ENCODE results near the gene ABCC8.

Gene ABCC8

GRCh38 chr11:17413414-17414316, 63.0 kb downstream of the ABCC8 start:
- 87% methylated on average over 15 of the region's 15 CpGs for WGBS
- H3K27ac ChIP-seq (ENCODE audit: low read depth, low read length), result no peak overlapping the region
- no peaks in the 10 kb centered on the region for H3K9me3 ChIP-seq (ENCODE audit: insufficient read depth, low read depth, low read length)
- H3K9ac ChIP-seq (ENCODE audit: low read depth, low read length), result no peak overlapping the region
- H3K27me3 ChIP-seq (ENCODE audit: insufficient read depth, low read length), result no peaks in the 10 kb centered on the region
- peaks cover 5% of the 10 kb centered on the region for H3K4me1 ChIP-seq (ENCODE audit: insufficient read depth, low read length)
- no peak overlapping the region for H3K4me3 ChIP-seq (ENCODE audit: low read length)
- H3K36me3 ChIP-seq (ENCODE audit: insufficient read depth, low read length), result no peaks in the 10 kb centered on the region

DNA sequence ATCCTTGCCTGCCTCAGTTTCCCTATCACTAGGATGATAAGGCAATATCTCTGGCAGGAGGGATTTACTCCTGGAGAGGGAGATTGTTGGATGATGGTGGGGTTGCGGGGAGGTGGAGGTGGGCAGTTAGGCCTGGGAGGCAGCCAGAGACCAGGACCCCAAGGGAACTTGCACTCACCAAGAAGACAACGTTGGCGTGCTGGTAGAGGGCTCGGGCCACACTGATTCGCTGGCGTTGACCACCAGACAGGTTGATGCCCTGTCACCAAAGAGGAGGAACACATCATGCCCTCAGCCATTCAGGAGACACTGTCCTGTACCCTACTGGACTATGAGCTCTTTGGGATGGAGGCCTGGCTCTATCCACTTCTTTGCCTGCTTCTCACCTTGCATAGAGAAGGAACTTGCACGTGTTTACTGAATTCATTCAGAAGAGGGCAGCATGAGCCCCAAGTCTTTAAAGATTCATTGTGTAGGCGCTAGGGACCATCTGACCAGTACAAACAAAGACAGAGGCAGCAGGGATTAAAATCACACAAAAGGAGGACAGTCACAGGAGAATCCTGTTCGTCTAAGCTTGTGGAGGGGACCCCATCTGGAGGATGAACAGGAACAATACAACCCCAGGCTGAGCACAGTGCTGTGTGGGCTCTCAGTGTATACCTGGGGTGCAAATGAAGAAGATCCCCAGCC, 64.0 kb downstream of the ABCC8 start:
- H3K9ac ChIP-seq (ENCODE audit: low read depth, low read length), result no peak overlapping the region
- WGBS, result 71% methylated on average over 9 of the region's 9 CpGs
- H3K36me3 ChIP-seq (ENCODE audit: insufficient read depth, low read length), result no peaks in the 10 kb centered on the region
- no peaks in the 10 kb centered on the region for H3K27me3 ChIP-seq (ENCODE audit: insufficient read depth, low read length)
- peaks cover 5% of the 10 kb centered on the region for H3K4me1 ChIP-seq (ENCODE audit: insufficient read depth, low read length)
- no peaks in the 10 kb centered on the region for H3K9me3 ChIP-seq (ENCODE audit: insufficient read depth, low read depth, low read length)
- no peak overlapping the region for H3K27ac ChIP-seq (ENCODE audit: low read depth, low read length)
- no peak overlapping the region for H3K4me3 ChIP-seq (ENCODE audit: low read length)

- H3K9me3 ChIP-seq (ENCODE audit: insufficient read depth, low read depth, low read length), result no peaks in the 10 kb centered on the region
- WGBS, result 85% methylated on average over 6 of the region's 6 CpGs
- no peak overlapping the region for H3K9ac ChIP-seq (ENCODE audit: low read depth, low read length)
- H3K27me3 ChIP-seq (ENCODE audit: insufficient read depth, low read length), result no peaks in the 10 kb centered on the region
- peaks cover 5% of the 10 kb centered on the region for H3K4me1 ChIP-seq (ENCODE audit: insufficient read depth, low read length)
- no peak overlapping the region for H3K4me3 ChIP-seq (ENCODE audit: low read length)
- H3K27ac ChIP-seq (ENCODE audit: low read depth, low read length), result no peak overlapping the region
- H3K36me3 ChIP-seq (ENCODE audit: insufficient read depth, low read length), result no peaks in the 10 kb centered on the region
Measured at GRCh38 chr11:17411418-17411817, 65.2 kb downstream of the ABCC8 start.

DNA sequence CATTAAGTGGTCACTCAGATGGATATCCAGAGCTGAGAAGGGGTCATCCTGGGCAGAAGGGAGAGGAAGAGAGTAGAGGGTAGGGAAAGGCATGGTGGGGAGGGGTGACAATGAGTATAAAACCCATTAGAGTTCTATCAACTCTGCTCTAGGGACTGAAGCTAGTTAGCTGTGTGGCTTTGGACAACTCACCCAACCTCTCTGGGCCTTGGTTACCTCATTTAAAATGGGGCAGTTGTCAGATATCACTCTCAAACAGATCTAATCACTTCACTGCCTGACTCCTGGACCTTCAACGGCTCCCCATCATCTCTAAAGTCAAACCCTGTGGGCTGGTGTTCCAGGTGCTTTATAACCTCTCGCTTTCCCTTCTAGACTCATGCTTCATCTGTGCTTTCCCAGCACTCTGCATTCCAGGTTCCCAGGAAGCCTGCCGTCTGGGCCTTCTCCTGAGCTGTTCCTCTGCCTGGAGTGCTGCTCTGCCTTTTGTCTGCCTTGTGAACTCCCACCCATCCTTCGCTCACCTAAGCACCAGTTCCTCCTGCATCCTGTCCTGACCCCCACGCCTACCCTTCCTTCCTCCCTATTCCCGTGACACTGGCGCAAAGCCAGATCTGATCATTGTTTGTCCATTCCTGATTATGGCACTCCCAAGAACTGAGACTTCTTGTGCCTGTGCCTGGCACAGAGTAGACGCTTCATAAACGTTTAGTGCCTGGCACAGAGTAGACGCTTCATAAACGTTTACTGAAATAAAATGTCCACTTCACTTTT, 65.9 kb downstream of the ABCC8 start:
- no peak overlapping the region for H3K27ac ChIP-seq (ENCODE audit: low read depth, low read length)
- H3K27me3 ChIP-seq (ENCODE audit: insufficient read depth, low read length), result no peaks in the 10 kb centered on the region
- H3K4me3 ChIP-seq (ENCODE audit: low read length), result no peak overlapping the region
- no peak overlapping the region for H3K9ac ChIP-seq (ENCODE audit: low read depth, low read length)
- no peaks in the 10 kb centered on the region for H3K9me3 ChIP-seq (ENCODE audit: insufficient read depth, low read depth, low read length)
- peaks cover 7% of the 10 kb centered on the region for H3K4me1 ChIP-seq (ENCODE audit: insufficient read depth, low read length)
- 89% methylated on average over 11 of the region's 11 CpGs for WGBS
- H3K36me3 ChIP-seq (ENCODE audit: insufficient read depth, low read length), result no peaks in the 10 kb centered on the region

DNA sequence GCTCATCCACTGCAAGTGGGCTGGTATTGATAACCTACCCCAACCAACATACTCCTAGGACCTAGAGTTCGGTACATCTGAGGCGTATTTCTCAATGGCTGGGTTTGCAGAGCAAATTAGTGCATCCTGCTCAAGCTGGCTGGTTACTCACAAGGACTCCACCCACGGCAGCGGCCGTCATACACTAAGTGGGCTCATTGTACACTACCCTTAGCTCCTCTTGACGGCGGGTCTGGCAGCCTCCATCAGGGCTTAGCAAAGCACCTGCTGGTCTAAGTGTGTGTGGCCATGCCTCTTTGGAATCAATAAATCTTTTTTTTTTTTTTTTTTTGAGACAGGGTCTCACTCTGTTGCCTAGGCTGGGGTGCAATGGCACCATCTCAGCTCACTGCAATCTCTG, 68.0 kb downstream of the ABCC8 start:
- WGBS, result 96% methylated on average over 7 of the region's 7 CpGs
- no peak overlapping the region for H3K9ac ChIP-seq (ENCODE audit: low read depth, low read length)
- no peaks in the 10 kb centered on the region for H3K36me3 ChIP-seq (ENCODE audit: insufficient read depth, low read length)
- H3K27me3 ChIP-seq (ENCODE audit: insufficient read depth, low read length), result no peaks in the 10 kb centered on the region
- H3K4me3 ChIP-seq (ENCODE audit: low read length), result no peak overlapping the region
- peaks cover 12% of the 10 kb centered on the region for H3K4me1 ChIP-seq (ENCODE audit: insufficient read depth, low read length)
- H3K9me3 ChIP-seq (ENCODE audit: insufficient read depth, low read depth, low read length), result no peaks in the 10 kb centered on the region
- no peak overlapping the region for H3K27ac ChIP-seq (ENCODE audit: low read depth, low read length)

- Histone ChIP-seq H3K27ac (ENCODE audit: low read depth, low read length) (no peak overlapping the region), H3K27me3 (ENCODE audit: insufficient read depth, low read length) (no peaks in the 10 kb centered on the region), H3K9ac (ENCODE audit: low read depth, low read length) (no peak overlapping the region), H3K36me3 (ENCODE audit: insufficient read depth, low read length) (no peaks in the 10 kb centered on the region), H3K4me1 (ENCODE audit: insufficient read depth, low read length) (peaks cover 8% of the 10 kb centered on the region), H3K9me3 (ENCODE audit: insufficient read depth, low read depth, low read length) (no peaks in the 10 kb centered on the region), H3K4me3 (ENCODE audit: low read length) (no peak overlapping the region)
- 86% methylated on average over 2 of the region's 2 CpGs for WGBS
Measured at GRCh38 chr11:17408026-17408425, 68.6 kb downstream of the ABCC8 start.

DNA sequence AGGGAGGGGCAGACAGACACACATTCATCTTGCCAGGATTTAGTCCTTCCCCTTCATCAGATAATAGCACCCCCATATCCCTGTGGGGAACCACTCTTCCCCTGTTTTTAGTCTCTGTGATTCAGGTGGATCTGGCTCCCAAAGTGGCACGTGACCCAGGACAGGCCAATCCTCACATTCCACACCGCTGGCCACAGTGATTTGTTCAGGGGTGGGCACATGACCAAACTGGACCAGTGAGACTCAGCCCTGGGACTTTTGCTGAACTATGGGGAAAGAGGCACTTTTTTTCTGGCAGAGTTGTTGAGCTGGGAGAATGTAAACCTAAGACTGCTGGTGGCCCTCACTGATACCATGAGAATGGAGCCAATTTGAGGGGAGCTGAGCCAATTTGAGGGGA, 69.1 kb downstream of the ABCC8 start:
- Histone ChIP-seq H3K4me3 (ENCODE audit: low read length) (no peak overlapping the region), H3K9ac (ENCODE audit: low read depth, low read length) (no peak overlapping the region), H3K27me3 (ENCODE audit: insufficient read depth, low read length) (no peaks in the 10 kb centered on the region), H3K9me3 (ENCODE audit: insufficient read depth, low read depth, low read length) (no peaks in the 10 kb centered on the region), H3K27ac (ENCODE audit: low read depth, low read length) (no peak overlapping the region), H3K36me3 (ENCODE audit: insufficient read depth, low read length) (no peaks in the 10 kb centered on the region), H3K4me1 (ENCODE audit: insufficient read depth, low read length) (0 out of 2 replicates have a peak, but pooled peaks cover 6% of the 10 kb centered on the region)
- 90% methylated on average over 2 of the region's 2 CpGs for WGBS

- no peaks in the 10 kb centered on the region for H3K27me3 ChIP-seq (ENCODE audit: insufficient read depth, low read length)
- no peak overlapping the region for H3K9ac ChIP-seq (ENCODE audit: low read depth, low read length)
- no peak overlapping the region for H3K4me3 ChIP-seq (ENCODE audit: low read length)
- H3K27ac ChIP-seq (ENCODE audit: low read depth, low read length), result no peak overlapping the region
- 0 out of 2 replicates have a peak, but pooled peaks cover 6% of the 10 kb centered on the region for H3K4me1 ChIP-seq (ENCODE audit: insufficient read depth, low read length)
- H3K36me3 ChIP-seq (ENCODE audit: insufficient read depth, low read length), result no peaks in the 10 kb centered on the region
- H3K9me3 ChIP-seq (ENCODE audit: insufficient read depth, low read depth, low read length), result no peaks in the 10 kb centered on the region
- WGBS, result 97% methylated on average over 13 of the region's 13 CpGs
Measured at GRCh38 chr11:17406818-17407149, 69.9 kb downstream of the ABCC8 start.

DNA sequence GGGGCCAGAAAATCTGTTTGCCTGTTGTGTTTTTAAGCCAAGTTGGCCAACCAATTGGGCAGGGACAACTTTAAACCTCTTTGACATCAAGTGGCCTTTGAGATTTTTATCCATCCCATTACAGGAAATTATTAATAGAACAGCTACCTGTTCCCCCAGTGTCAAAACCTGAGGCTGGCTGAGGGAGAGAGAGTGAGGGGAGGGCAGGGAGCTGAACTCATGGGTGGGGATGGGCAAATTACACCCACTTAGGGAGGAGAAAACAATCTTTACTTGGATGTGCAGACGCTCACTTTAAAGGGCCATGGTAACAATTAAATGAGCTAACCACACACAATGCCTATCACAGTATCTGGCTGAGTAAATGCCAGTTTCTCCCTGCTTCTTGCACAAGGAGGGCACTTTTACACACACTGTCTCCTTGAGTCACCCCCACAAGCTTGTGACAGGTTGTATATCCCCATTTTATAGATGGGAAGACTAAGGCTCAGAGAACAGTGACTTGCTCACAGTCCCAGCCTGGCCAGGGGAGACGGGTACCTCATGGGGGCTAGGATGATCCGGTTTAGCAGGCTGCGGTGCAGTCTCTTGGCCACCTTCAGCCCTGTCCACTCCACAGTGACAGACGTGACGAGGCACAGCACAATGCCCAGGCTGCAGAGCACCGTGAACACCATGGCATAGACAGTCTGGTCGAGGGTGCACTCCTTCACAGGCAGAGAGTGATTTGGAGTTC, 70.4 kb downstream of the ABCC8 start:
- Histone ChIP-seq H3K36me3 (ENCODE audit: insufficient read depth, low read length) (no peaks in the 10 kb centered on the region), H3K9ac (ENCODE audit: low read depth, low read length) (0 out of 2 replicates have a peak overlapping the region, but pooled peaks have one; percentile 3), H3K27me3 (ENCODE audit: insufficient read depth, low read length) (no peaks in the 10 kb centered on the region), H3K4me1 (ENCODE audit: insufficient read depth, low read length) (0 out of 2 replicates have a peak, but pooled peaks cover 6% of the 10 kb centered on the region), H3K9me3 (ENCODE audit: insufficient read depth, low read depth, low read length) (no peaks in the 10 kb centered on the region), H3K4me3 (ENCODE audit: low read length) (no peak overlapping the region), H3K27ac (ENCODE audit: low read depth, low read length) (no peak overlapping the region)
- 96% methylated on average over 8 of the region's 8 CpGs for WGBS

GRCh38 chr11:17405232-17406005, 71.2 kb downstream of the ABCC8 start:
- H3K4me3 ChIP-seq (ENCODE audit: low read length), result no peak overlapping the region
- 0 out of 2 replicates have a peak, but pooled peaks cover 6% of the 10 kb centered on the region for H3K4me1 ChIP-seq (ENCODE audit: insufficient read depth, low read length)
- no peaks in the 10 kb centered on the region for H3K9me3 ChIP-seq (ENCODE audit: insufficient read depth, low read depth, low read length)
- WGBS, result 70% methylated on average over 15 of the region's 15 CpGs
- no peaks in the 10 kb centered on the region for H3K36me3 ChIP-seq (ENCODE audit: insufficient read depth, low read length)
- no peak overlapping the region for H3K27ac ChIP-seq (ENCODE audit: low read depth, low read length)
- no peaks in the 10 kb centered on the region for H3K27me3 ChIP-seq (ENCODE audit: insufficient read depth, low read length)
- 0 out of 2 replicates have a peak overlapping the region, but pooled peaks have one; percentile 3 for H3K9ac ChIP-seq (ENCODE audit: low read depth, low read length)
